ENCODE data around the gene GRIFIN. TPM values are rescaled to one million over a fixed set of nuclear protein-coding genes. Genes with fewer than 3 reads are reported as not detected.

The GRIFIN gene
- total and polyA plus RNA-seq, 9 of the 15 experiments (the other 6 are each of a cell fraction or from before 2014, with no cell fraction given): not detected

- H3K27ac ChIP-seq (ENCODE audit: extremely low read depth, low read depth, low read length): no peak overlapping the region
- peaks cover 0 to 32% of the 10 kb centered on the region in 2 experiments; a peak in 2 of 5 replicates for H3K27me3 ChIP-seq (ENCODE audit: control insufficient read depth in 2 of 2, insufficient read depth in 2 of 2, low read length in 2 of 2)
- TF ChIP-seq ZFP30 (CRISPR knock-in tag; IDR thresholded peaks at IDR 0.05; ENCODE audit: borderline replicate concordance) (no peak), TAF7 (tag; IDR thresholded peaks at IDR 0.05) (no peak), EGR1 (conservative IDR thresholded peaks at IDR 0.05) (no peak), ARNT (IDR thresholded peaks at IDR 0.05) (no peak), SIX5 (IDR thresholded peaks at IDR 0.05; ENCODE audit: borderline replicate concordance in 1 of 2, insufficient read depth in 1 of 2, low read depth in 1 of 2, low read length in 2 of 2) (no peak), HMG20A (CRISPR knock-in tag; conservative IDR thresholded peaks at IDR 0.05) (no peak), SETDB1 (IDR thresholded peaks at IDR 0.05; ENCODE audit: low read length) (no peak), PTBP1 (IDR thresholded peaks at IDR 0.05; ENCODE audit: low read depth, low read length) (no peak), HCFC1 (IDR thresholded peaks at IDR 0.05; ENCODE audit: low read depth, low read length) (no peak), TCF7 (IDR thresholded peaks at IDR 0.05; ENCODE audit: borderline replicate concordance) (no peak)
- TF ChIP-seq, protein P1, sequence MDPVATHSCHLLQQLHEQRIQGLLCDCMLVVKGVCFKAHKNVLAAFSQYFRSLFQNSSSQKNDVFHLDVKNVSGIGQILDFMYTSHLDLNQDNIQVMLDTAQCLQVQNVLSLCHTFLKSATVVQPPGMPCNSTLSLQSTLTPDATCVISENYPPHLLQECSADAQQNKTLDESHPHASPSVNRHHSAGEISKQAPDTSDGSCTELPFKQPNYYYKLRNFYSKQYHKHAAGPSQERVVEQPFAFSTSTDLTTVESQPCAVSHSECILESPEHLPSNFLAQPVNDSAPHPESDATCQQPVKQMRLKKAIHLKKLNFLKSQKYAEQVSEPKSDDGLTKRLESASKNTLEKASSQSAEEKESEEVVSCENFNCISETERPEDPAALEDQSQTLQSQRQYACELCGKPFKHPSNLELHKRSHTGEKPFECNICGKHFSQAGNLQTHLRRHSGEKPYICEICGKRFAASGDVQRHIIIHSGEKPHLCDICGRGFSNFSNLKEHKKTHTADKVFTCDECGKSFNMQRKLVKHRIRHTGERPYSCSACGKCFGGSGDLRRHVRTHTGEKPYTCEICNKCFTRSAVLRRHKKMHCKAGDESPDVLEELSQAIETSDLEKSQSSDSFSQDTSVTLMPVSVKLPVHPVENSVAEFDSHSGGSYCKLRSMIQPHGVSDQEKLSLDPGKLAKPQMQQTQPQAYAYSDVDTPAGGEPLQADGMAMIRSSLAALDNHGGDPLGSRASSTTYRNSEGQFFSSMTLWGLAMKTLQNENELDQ (CRISPR knock-in tag; IDR thresholded peaks at IDR 0.05; ENCODE audit: borderline replicate concordance): no peak
- TF ChIP-seq, protein P2, sequence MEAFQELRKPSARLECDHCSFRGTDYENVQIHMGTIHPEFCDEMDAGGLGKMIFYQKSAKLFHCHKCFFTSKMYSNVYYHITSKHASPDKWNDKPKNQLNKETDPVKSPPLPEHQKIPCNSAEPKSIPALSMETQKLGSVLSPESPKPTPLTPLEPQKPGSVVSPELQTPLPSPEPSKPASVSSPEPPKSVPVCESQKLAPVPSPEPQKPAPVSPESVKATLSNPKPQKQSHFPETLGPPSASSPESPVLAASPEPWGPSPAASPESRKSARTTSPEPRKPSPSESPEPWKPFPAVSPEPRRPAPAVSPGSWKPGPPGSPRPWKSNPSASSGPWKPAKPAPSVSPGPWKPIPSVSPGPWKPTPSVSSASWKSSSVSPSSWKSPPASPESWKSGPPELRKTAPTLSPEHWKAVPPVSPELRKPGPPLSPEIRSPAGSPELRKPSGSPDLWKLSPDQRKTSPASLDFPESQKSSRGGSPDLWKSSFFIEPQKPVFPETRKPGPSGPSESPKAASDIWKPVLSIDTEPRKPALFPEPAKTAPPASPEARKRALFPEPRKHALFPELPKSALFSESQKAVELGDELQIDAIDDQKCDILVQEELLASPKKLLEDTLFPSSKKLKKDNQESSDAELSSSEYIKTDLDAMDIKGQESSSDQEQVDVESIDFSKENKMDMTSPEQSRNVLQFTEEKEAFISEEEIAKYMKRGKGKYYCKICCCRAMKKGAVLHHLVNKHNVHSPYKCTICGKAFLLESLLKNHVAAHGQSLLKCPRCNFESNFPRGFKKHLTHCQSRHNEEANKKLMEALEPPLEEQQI (IDR thresholded peaks at IDR 0.05): no peak
- TF ChIP-seq, protein P3, sequence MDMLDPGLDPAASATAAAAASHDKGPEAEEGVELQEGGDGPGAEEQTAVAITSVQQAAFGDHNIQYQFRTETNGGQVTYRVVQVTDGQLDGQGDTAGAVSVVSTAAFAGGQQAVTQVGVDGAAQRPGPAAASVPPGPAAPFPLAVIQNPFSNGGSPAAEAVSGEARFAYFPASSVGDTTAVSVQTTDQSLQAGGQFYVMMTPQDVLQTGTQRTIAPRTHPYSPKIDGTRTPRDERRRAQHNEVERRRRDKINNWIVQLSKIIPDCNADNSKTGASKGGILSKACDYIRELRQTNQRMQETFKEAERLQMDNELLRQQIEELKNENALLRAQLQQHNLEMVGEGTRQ (CRISPR knock-in tag; IDR thresholded peaks at IDR 0.05): no peak
- intact Hi-C loops (cut with micrococcal nuclease) (no loop called here), in situ Hi-C loops (cut with MboI) (no loop called here)
- ChIA-PET CTCF (ENCODE audit: low intra/inter-chr PET ratio) (no interaction called here), POLR2A (no interaction called here)
- no peaks in the 10 kb centered on the region for H3K36me3 ChIP-seq (ENCODE audit: control insufficient read depth, insufficient read depth, low read length)
- peaks cover 4 to 68% of the 10 kb centered on the region in 2 experiments; a peak in 4 of 5 replicates for H3K4me1 ChIP-seq (replicated peaks in 1 of 2; ENCODE audit: control insufficient read depth in 2 of 2, insufficient read depth in 2 of 2, low read length in 2 of 2)
- H3K79me2 ChIP-seq (ENCODE audit: control insufficient read depth, insufficient read depth, low read length): no peaks in the 10 kb centered on the region
- no peaks in the 10 kb centered on the region for H3K9me1 ChIP-seq (ENCODE audit: control insufficient read depth, insufficient read depth, low read length)
- no peak overlapping the region for H3K4me3 ChIP-seq
- no peak for DNase-seq (ENCODE audit: extremely low read depth in 1 of 4, low spot score in 3 of 4)
- H2AFZ ChIP-seq (ENCODE audit: low read depth, low read length): no peak overlapping the region
- no peak for ATAC-seq
- no TSS peak for BruUV-seq (replicated peaks)
- no peaks in the 10 kb centered on the region; the same call in 1 of the 2 replicates for H4K20me1 ChIP-seq (replicated peaks; ENCODE audit: control insufficient read depth, insufficient read depth, low read length)
- no peak for FAIRE-seq
- H3K9ac ChIP-seq (ENCODE audit: insufficient read depth in 1 of 2, low read depth in 2 of 2, low read length in 2 of 2): no peak overlapping the region; a peak in 1 of 4 replicates
- WGBS (ENCODE audit: insufficient coverage, low coverage, missing lambda C conversion rate): 3% methylated on average over 3 of the region's 3 CpGs
- no peaks in the 10 kb centered on the region for H3K9me3 ChIP-seq (replicated peaks; ENCODE audit: control insufficient read depth, insufficient read depth, low read depth, low read length)
- H3K4me2 ChIP-seq (ENCODE audit: insufficient read depth, low read length): no peak overlapping the region
These were observed 36.5 kb upstream of the GRIFIN start for GRCh38 chr7:2512713-2513112.
